ENCODE results near the gene INPP5K.
A peak's percentile ranks its signal among the peaks of the same experiment; 100 is the strongest.

INPP5K gene

GRCh38 chr17:1473841-1474240 is 42.6 kb downstream of the INPP5K start:
- DNase-seq (ENCODE audit: low read depth), result no peak
- H3K4me3 ChIP-seq (ENCODE audit: low read depth, low read length), result no peak overlapping the region
- no peak for TF ChIP-seq CTCF (IDR thresholded peaks at IDR 0.05; ENCODE audit: low read depth, low read length)

GRCh38 chr17:1473170-1473569 is 43.2 kb downstream of the INPP5K start:
- H3K4me3 ChIP-seq (ENCODE audit: low read depth, low read length), result no peak overlapping the region
- DNase-seq (ENCODE audit: low read depth), result peak; percentile 57
- peak; percentile 35 for TF ChIP-seq CTCF (IDR thresholded peaks at IDR 0.05; ENCODE audit: low read depth, low read length)
- no peak for TF ChIP-seq MYC (IDR thresholded peaks at IDR 0.05; ENCODE audit: low read depth, low read length)

- no peak overlapping the region for H3K4me3 ChIP-seq (ENCODE audit: low read depth, low read length)
- TF ChIP-seq CTCF (IDR thresholded peaks at IDR 0.05; ENCODE audit: low read depth, low read length) (no peak), MYC (IDR thresholded peaks at IDR 0.05; ENCODE audit: low read depth, low read length) (no peak), POLR2A (IDR thresholded peaks at IDR 0.05; ENCODE audit: extremely low read depth, insufficient read length) (no peak), MAX (IDR thresholded peaks at IDR 0.05; ENCODE audit: low read depth, low read length) (no peak)
- no peak for DNase-seq (ENCODE audit: low read depth)
Measured at GRCh38 chr17:1471911-1472821, 44.2 kb downstream of the INPP5K start.

GRCh38 chr17:1471490-1471889 is 44.9 kb downstream of the INPP5K start:
- no peak for DNase-seq (ENCODE audit: low read depth)
- TF ChIP-seq POLR2A (IDR thresholded peaks at IDR 0.05; ENCODE audit: extremely low read depth, insufficient read length) (no peak), MYC (IDR thresholded peaks at IDR 0.05; ENCODE audit: low read depth, low read length) (no peak), CTCF (IDR thresholded peaks at IDR 0.05; ENCODE audit: low read depth, low read length) (no peak), MAX (IDR thresholded peaks at IDR 0.05; ENCODE audit: low read depth, low read length) (no peak)
- H3K4me3 ChIP-seq (ENCODE audit: low read depth, low read length), result no peak overlapping the region

- no peak for DNase-seq (ENCODE audit: low read depth)
- no peak overlapping the region for H3K4me3 ChIP-seq (ENCODE audit: low read depth, low read length)
- TF ChIP-seq MAX (IDR thresholded peaks at IDR 0.05; ENCODE audit: low read depth, low read length) (no peak), CTCF (IDR thresholded peaks at IDR 0.05; ENCODE audit: low read depth, low read length) (no peak), MYC (IDR thresholded peaks at IDR 0.05; ENCODE audit: low read depth, low read length) (no peak), POLR2A (IDR thresholded peaks at IDR 0.05; ENCODE audit: extremely low read depth, insufficient read length) (no peak)
Measured at GRCh38 chr17:1470755-1471462, 45.5 kb downstream of the INPP5K start.

Measured in NB4 (cell line).